Adipocyte (in vitro differentiated cells): Measurements from ENCODE around the gene SNORC.
"Not testable (repeated sequence)": the region's sequence is repeated elsewhere in the genome, so short reads cannot be mapped to it uniquely, and the experiment has no call there.

Experiments used
- DNase-seq: peaks from one replicate; pipeline ENCODE4 v3.0.0-alpha.2; 2015; ENCODE audit warnings: low read depth
- H3K27me3 ChIP-seq: replicated peaks from 2 replicates; pipeline ENCODE4 v1.7.0; 2013; ENCODE audit warnings: mild to moderate bottlenecking, low read length, moderate library complexity; ENCODE audit not compliant: control insufficient read depth, insufficient read depth
- H3K36me3 ChIP-seq: 2 replicates; pipeline ENCODE4 v1.7.0; 2013; ENCODE audit warnings: low read length, mild to moderate bottlenecking, moderate library complexity; ENCODE audit not compliant: control insufficient read depth, insufficient read depth, severe bottlenecking
- H3K4me1 ChIP-seq: 2 replicates; pipeline ENCODE4 v1.7.0; 2013; ENCODE audit warnings: mild to moderate bottlenecking, low read length, moderate library complexity; ENCODE audit not compliant: control insufficient read depth, insufficient read depth
- H3K4me3 ChIP-seq: 2 replicates; pipeline ENCODE4 v1.7.0; 2013; ENCODE audit warnings: mild to moderate bottlenecking, low read length, moderate library complexity
- H3K9ac ChIP-seq: 2 replicates; pipeline ENCODE4 v1.7.0; 2013; ENCODE audit warnings: mild to moderate bottlenecking, low read length, moderate library complexity
- H3K9me3 ChIP-seq: 2 replicates; pipeline ENCODE4 v1.7.0; 2013; ENCODE audit warnings: mild to moderate bottlenecking, low read length, moderate library complexity; ENCODE audit not compliant: control insufficient read depth

SNORC gene

GRCh38 chr2:232850039-232850438 is 20.0 kb upstream of the SNORC start:
- H3K4me3 ChIP-seq, result no peak overlapping the region
- no peaks in the 10 kb centered on the region for H3K9me3 ChIP-seq
- peaks cover 17% of the 10 kb centered on the region for H3K4me1 ChIP-seq
- H3K9ac ChIP-seq, result no peak overlapping the region
- no peak for DNase-seq
- H3K27me3 ChIP-seq, result no peaks in the 10 kb centered on the region
- H3K36me3 ChIP-seq, result peaks cover 72% of the 10 kb centered on the region

- not testable (repeated sequence) for H3K27me3 ChIP-seq, H3K4me3 ChIP-seq, H3K9me3 ChIP-seq, H3K9ac ChIP-seq, DNase-seq
- Histone ChIP-seq H3K36me3 (peaks cover 71% of the 10 kb centered on the region), H3K4me1 (peaks cover 26% of the 10 kb centered on the region)
Observed at GRCh38 chr2:232852081-232852480, 18.0 kb upstream of the SNORC start.

- DNase-seq, result no peak
- H3K4me1 ChIP-seq, result peaks cover 31% of the 10 kb centered on the region
- H3K4me3 ChIP-seq, result no peak overlapping the region
- H3K9ac ChIP-seq, result no peak overlapping the region
- no peaks in the 10 kb centered on the region for H3K27me3 ChIP-seq
- peaks cover 71% of the 10 kb centered on the region for H3K36me3 ChIP-seq
- no peaks in the 10 kb centered on the region for H3K9me3 ChIP-seq
Observed at GRCh38 chr2:232852676-232853075, 17.4 kb upstream of the SNORC start.

GRCh38 chr2:232854082-232854481 is 16.0 kb upstream of the SNORC start:
- Histone ChIP-seq H3K36me3 (peaks cover 71% of the 10 kb centered on the region), H3K4me3 (no peak overlapping the region), H3K27me3 (no peaks in the 10 kb centered on the region), H3K9me3 (no peaks in the 10 kb centered on the region), H3K4me1 (peaks cover 31% of the 10 kb centered on the region), H3K9ac (peak overlapping the region; percentile 5)
- DNase-seq, result peak; percentile 90

- no peaks in the 10 kb centered on the region for H3K27me3 ChIP-seq
- H3K4me1 ChIP-seq, result peaks cover 31% of the 10 kb centered on the region
- H3K36me3 ChIP-seq, result peaks cover 65% of the 10 kb centered on the region
- peak; percentile 79 for DNase-seq
- H3K4me3 ChIP-seq, result no peak overlapping the region
- peak overlapping the region; percentile 2 for H3K9ac ChIP-seq
- H3K9me3 ChIP-seq, result no peaks in the 10 kb centered on the region
Observed at GRCh38 chr2:232857158-232857563, 12.9 kb upstream of the SNORC start.

- no peak for DNase-seq
- peaks cover 67% of the 10 kb centered on the region for H3K36me3 ChIP-seq
- peaks cover 14% of the 10 kb centered on the region for H3K4me1 ChIP-seq
- H3K27me3 ChIP-seq, result no peaks in the 10 kb centered on the region
- no peak overlapping the region for H3K9ac ChIP-seq
- no peak overlapping the region for H3K4me3 ChIP-seq
- H3K9me3 ChIP-seq, result no peaks in the 10 kb centered on the region
Observed at GRCh38 chr2:232859385-232859916, 10.6 kb upstream of the SNORC start.

- no peaks in the 10 kb centered on the region for H3K27me3 ChIP-seq
- no peak overlapping the region for H3K4me3 ChIP-seq
- peaks cover 14% of the 10 kb centered on the region for H3K4me1 ChIP-seq
- no peak for DNase-seq
- H3K36me3 ChIP-seq, result peaks cover 60% of the 10 kb centered on the region
- H3K9me3 ChIP-seq, result no peaks in the 10 kb centered on the region
- no peak overlapping the region for H3K9ac ChIP-seq
Observed at GRCh38 chr2:232860593-232861241, 9.3 kb upstream of the SNORC start.

- no peak for DNase-seq
- Histone ChIP-seq H3K27me3 (no peaks in the 10 kb centered on the region), H3K4me3 (no peak overlapping the region), H3K36me3 (peaks cover 54% of the 10 kb centered on the region), H3K9me3 (no peaks in the 10 kb centered on the region), H3K9ac (no peak overlapping the region), H3K4me1 (peaks cover 13% of the 10 kb centered on the region)
Observed at GRCh38 chr2:232861353-232861752, 8.7 kb upstream of the SNORC start.

GRCh38 chr2:232863996-232864395 is 6.1 kb upstream of the SNORC start:
- Histone ChIP-seq H3K9me3 (no peaks in the 10 kb centered on the region), H3K27me3 (no peaks in the 10 kb centered on the region), H3K4me1 (no peaks in the 10 kb centered on the region), H3K9ac (no peak overlapping the region), H3K4me3 (no peak overlapping the region), H3K36me3 (peaks cover 32% of the 10 kb centered on the region)
- no peak for DNase-seq

- no peaks in the 10 kb centered on the region for H3K4me1 ChIP-seq
- H3K4me3 ChIP-seq, result no peak overlapping the region
- H3K9me3 ChIP-seq, result no peaks in the 10 kb centered on the region
- no peaks in the 10 kb centered on the region for H3K27me3 ChIP-seq
- H3K36me3 ChIP-seq, result peaks cover 23% of the 10 kb centered on the region
- no peak for DNase-seq
- H3K9ac ChIP-seq, result no peak overlapping the region
Observed at GRCh38 chr2:232865165-232865564, 4.9 kb upstream of the SNORC start.

- no peaks in the 10 kb centered on the region for H3K9me3 ChIP-seq
- H3K4me1 ChIP-seq, result no peaks in the 10 kb centered on the region
- H3K36me3 ChIP-seq, result peaks cover 15% of the 10 kb centered on the region
- H3K9ac ChIP-seq, result no peak overlapping the region
- no peaks in the 10 kb centered on the region for H3K27me3 ChIP-seq
- no peak overlapping the region for H3K4me3 ChIP-seq
- DNase-seq, result no peak
Observed at GRCh38 chr2:232866104-232866503, 4.0 kb upstream of the SNORC start.
